GM19023 (cell line): ENCODE data around the gene ALPK1.
"Not testable (repeated sequence)": the region's sequence is repeated elsewhere in the genome, so short reads cannot be mapped to it uniquely, and the experiment has no call there.

Experiments used
- ATAC-seq: cut with Tn5 transposase; IDR thresholded peaks from one replicate; pipeline ENCODE4 v1.9.1; 2021; ENCODE audit warnings: mild to moderate bottlenecking, moderate library complexity; ENCODE audit not compliant: unreplicated experiment

Gene ALPK1

GRCh38 chr4:112296949-112297880, at the start of gene ALPK1:
TSS of gene ALPK1 (plus strand) at chr4:112297369.
- peak; percentile 83 for ATAC-seq

- no peak for ATAC-seq
Observed at GRCh38 chr4:112251019-112251643, 46.0 kb upstream of the ALPK1 start.

- ATAC-seq: no peak
Observed at GRCh38 chr4:112252234-112252633, 44.9 kb upstream of the ALPK1 start.

- ATAC-seq: peak; percentile 74
Observed at GRCh38 chr4:112253382-112254000, 43.7 kb upstream of the ALPK1 start.

GRCh38 chr4:112257098-112257497, 40.1 kb upstream of the ALPK1 start:
- no peak for ATAC-seq

GRCh38 chr4:112266823-112267222, 30.3 kb upstream of the ALPK1 start:
- no peak for ATAC-seq

- no peak for ATAC-seq
Observed at GRCh38 chr4:112270051-112270450, 27.1 kb upstream of the ALPK1 start.

- no peak for ATAC-seq
Observed at GRCh38 chr4:112270640-112271421, 26.3 kb upstream of the ALPK1 start.

- ATAC-seq: no peak
Observed at GRCh38 chr4:112272292-112272691, 24.9 kb upstream of the ALPK1 start.

- no peak for ATAC-seq
Observed at GRCh38 chr4:112274959-112275358, 22.2 kb upstream of the ALPK1 start.

GRCh38 chr4:112276113-112276512, 21.1 kb upstream of the ALPK1 start:
- no peak for ATAC-seq

GRCh38 chr4:112277220-112277619, 19.9 kb upstream of the ALPK1 start:
- ATAC-seq: no peak

- no peak for ATAC-seq
Observed at GRCh38 chr4:112277705-112278448, 19.3 kb upstream of the ALPK1 start.

- peak; percentile 66 for ATAC-seq
Observed at GRCh38 chr4:112279025-112279881, 17.9 kb upstream of the ALPK1 start.

GRCh38 chr4:112279882-112280315, 17.3 kb upstream of the ALPK1 start:
- ATAC-seq: peak; percentile 29

GRCh38 chr4:112280386-112281056, 16.6 kb upstream of the ALPK1 start:
- ATAC-seq: no peak

- not testable (repeated sequence) for ATAC-seq
Observed at GRCh38 chr4:112281895-112282398, 15.2 kb upstream of the ALPK1 start.

- no peak for ATAC-seq
Observed at GRCh38 chr4:112282860-112283667, 14.1 kb upstream of the ALPK1 start.
